GM12865 (cell line): ENCODE data around the gene CHST13.

Source experiments
- DNase-seq: peaks from one replicate; pipeline ENCODE4 v3.0.0; 2010; ENCODE audit warnings: low read depth
- H3K4me3 ChIP-seq: 2 replicates; pipeline ENCODE4 v1.5.1; 2011; ENCODE audit warnings: mild to moderate bottlenecking, low read depth, low read length, control low read depth
- TF ChIP-seq, protein P1 (sequence below): IDR thresholded peaks from 2 replicates; pipeline ENCODE4 v1.5.1; 2011; ENCODE audit warnings: low read length, control low read depth, low read depth, inconsistent platforms; ENCODE audit not compliant: insufficient read depth; ENCODE audit errors: missing control alignments

Gene CHST13

DNA sequence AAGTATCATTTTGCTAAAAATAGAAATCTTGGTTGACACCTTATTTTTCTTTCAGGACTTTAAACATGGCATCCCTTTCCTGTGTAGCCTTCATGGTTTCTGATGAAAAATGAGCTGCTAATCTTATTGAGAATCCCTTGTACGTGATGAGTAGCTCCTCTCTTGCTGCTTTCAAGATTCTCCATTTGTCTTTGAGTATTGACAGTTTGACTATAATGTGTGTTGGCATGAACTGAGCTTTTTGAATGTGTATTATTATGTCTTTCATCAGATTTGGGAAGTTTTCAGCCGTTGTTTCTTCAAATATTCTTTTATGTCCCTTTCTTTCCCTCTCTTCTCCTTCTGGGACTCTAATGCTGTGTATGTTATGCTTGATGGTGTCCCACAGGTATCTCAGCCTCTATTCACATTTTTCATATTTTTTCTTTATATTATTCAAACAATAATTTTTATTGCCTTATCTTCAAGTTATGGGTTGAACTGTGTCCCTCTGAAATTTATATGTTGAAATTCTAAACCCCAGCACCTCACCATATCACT, 38.9 kb downstream of the CHST13 start:
- H3K4me3 ChIP-seq: no peak overlapping the region
- no peak for DNase-seq
- TF ChIP-seq, protein P1, sequence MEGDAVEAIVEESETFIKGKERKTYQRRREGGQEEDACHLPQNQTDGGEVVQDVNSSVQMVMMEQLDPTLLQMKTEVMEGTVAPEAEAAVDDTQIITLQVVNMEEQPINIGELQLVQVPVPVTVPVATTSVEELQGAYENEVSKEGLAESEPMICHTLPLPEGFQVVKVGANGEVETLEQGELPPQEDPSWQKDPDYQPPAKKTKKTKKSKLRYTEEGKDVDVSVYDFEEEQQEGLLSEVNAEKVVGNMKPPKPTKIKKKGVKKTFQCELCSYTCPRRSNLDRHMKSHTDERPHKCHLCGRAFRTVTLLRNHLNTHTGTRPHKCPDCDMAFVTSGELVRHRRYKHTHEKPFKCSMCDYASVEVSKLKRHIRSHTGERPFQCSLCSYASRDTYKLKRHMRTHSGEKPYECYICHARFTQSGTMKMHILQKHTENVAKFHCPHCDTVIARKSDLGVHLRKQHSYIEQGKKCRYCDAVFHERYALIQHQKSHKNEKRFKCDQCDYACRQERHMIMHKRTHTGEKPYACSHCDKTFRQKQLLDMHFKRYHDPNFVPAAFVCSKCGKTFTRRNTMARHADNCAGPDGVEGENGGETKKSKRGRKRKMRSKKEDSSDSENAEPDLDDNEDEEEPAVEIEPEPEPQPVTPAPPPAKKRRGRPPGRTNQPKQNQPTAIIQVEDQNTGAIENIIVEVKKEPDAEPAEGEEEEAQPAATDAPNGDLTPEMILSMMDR: no peak

DNA sequence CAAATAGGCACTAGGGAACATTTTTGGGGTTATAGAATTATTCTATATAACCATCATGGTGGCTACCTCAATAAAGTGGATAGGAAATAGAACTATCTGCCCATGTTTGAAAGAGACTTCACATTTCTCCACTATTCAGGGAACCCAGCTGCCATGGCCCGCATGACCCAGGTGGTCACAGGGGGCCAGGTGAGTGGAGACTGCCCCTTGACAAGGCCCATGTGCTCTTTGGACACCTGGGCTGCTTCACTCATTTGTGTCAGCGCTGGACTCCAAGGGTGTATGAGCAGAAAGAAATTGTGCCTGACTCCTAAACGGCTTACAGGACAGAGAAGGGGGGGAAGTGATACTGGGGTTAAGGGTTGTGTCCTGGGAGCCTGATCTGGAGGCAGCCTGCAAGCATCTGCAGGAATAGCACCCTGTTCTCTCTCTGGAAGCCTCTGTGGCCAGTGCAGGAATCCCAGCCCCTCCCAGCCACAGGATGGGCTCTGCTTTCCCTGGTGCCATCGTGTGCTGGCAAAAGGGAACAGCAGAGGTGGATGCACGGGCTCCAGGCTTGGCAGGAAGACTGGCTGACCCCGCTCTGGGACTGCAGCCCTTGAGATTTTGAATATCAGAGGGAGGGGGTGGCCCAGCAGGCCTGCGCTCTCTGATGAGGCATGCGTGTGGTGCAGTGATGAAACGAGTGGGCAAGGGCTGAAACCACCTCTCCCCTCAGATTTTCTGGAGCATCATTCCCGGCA, 43.9 kb downstream of the CHST13 start:
- no peak for DNase-seq
- H3K4me3 ChIP-seq: no peak overlapping the region
- TF ChIP-seq, protein P1: no peak

DNA sequence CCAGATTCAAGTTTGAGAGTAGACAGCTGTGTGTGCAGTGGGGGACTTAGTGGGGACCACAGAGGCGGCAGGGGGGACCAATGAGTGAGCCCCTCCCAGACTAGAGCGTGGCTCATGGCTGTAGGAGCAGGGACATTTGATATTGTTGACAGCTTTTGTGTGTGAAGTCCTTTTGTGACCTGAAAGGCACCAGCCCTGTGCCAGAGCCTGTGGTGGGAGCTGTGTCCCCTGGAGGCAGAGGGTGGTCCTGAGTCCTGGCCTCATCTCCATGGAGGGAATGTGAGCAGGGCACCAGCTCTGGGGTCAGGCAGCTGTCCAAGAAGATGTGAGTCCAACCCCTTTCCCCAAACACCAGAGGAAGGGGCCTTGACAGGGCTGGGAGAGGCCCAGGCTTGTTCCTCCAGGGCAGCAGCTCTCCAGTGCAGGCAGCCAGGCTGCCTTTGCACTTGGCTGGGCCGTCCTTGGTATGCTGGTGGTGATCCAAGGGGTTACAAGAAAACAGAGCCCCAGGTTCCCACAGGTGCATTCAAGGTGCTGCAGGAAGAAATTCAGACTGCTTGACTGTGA, 44.9 kb downstream of the CHST13 start:
- no peak for DNase-seq
- TF ChIP-seq, protein P1: no peak
- H3K4me3 ChIP-seq: no peak overlapping the region

DNA sequence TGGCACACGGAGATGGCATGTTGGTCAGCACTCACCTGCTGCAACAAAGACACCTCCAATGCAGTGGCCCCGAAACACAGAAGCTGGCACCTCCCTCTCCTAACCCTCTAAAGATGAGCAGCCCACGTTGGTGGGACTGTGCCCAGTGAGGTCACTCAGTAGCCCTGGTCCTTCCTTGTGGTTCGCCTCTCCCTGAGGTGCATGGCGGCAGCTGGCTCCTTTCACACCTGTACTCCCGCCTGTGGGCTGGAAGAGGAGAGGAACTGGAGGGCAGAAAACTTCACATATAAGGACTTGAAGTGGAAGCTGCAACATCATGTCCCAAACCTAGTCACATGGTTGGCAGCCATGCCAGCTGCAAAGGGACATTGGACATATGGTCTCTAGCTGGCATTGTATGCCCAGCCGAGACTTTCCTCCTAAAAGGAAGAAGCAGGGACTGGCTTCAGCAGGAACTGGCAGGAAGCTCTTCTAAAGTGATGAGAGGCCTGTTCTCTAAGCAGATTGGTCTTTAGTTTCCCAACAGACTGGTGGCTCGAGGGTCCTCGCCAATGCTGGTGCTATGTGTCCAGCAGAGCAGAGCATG, 45.5 kb downstream of the CHST13 start:
- no peak for DNase-seq

DNA sequence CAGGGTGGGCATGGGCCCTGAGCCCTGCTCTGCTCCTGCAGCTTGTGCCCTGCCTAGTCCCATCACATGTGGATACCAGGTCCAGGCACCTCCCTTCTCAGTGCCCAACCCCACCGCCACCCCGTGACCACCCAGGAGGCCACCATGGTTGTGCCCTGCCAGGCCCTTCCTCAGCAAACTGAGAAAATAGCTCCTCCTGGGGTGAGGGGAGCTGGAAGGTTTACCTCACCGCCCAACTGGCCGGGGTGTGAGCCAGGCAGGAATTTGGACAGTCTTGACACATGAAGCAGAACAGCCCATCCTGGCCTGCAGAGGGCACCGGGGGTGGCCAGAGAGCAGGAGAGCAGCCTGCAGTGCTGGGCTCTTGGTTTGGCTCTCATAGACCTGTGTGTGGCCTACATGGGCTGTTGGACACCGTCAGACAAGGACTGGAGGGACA, 46.2 kb downstream of the CHST13 start:
- no peak for DNase-seq
- TF ChIP-seq, protein P1: no peak

More for the DNA sequence above, 45.5 kb downstream of the CHST13 start:
- no peak overlapping the region for H3K4me3 ChIP-seq
- TF ChIP-seq, protein P1: no peak

DNA sequence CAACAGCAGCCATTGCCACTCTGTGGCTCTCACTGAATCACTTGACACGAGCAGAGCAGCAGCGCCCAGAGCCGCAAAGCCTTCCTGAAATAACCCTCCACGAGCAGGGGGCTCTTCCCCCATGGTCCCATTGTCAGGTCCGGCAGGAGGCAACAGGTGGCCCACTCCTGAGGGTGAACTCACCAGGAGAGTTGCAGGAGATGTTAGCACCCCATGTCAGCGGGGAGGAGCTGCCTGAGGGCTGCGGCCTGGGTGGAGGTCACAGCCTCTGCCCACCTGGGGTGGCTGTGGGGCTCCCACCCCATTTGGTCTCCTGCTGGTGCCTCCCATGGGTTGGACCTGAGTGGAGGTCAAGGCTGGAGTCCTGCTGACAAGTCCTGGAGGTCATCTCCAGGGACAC, 47.1 kb downstream of the CHST13 start:
- DNase-seq: no peak
- TF ChIP-seq, protein P1: no peak

More for the DNA sequence above, 46.2 kb downstream of the CHST13 start:
- no peak overlapping the region for H3K4me3 ChIP-seq

More for the DNA sequence above, 47.1 kb downstream of the CHST13 start:
- no peak overlapping the region for H3K4me3 ChIP-seq
